Calu3 (cell line): ENCODE data around the gene PPFIBP1. TPM values are rescaled to one million over a fixed set of nuclear protein-coding genes. Genes with fewer than 3 reads are reported as not detected.

Experiments used
- BruUV-seq: library from RNA; stranded (reverse); fragments of 400-500 nt; replicated peaks from 2 replicates; lab custom pipeline; 2021; lab: Mats Ljungman, UMichigan
- CTCF ChIA-PET: fragments of 300-600 bp; sonication (Branson Sonifier 250); formaldehyde crosslinking; loops from one replicate; lab custom pipeline; 2022; ENCODE audit warnings: antibody characterized with exemption; lab: Charles Lee
- DNase-seq: peaks from one replicate; pipeline ENCODE4 v3.0.0; 2022
- H3K27ac Mint-ChIP-seq: one replicate; pipeline ENCODE4 v1.8.0; 2022; ENCODE audit warnings: mixed read lengths; ENCODE audit not compliant: unreplicated experiment
- H3K27me3 Mint-ChIP-seq: one replicate; pipeline ENCODE4 v1.8.0; 2022; ENCODE audit warnings: mixed read lengths; ENCODE audit not compliant: unreplicated experiment
- H3K36me3 Mint-ChIP-seq: one replicate; pipeline ENCODE4 v1.8.0; 2022; ENCODE audit warnings: mild to moderate bottlenecking, moderate library complexity, mixed read lengths; ENCODE audit not compliant: insufficient read depth, unreplicated experiment
- H3K4me1 Mint-ChIP-seq: one replicate; pipeline ENCODE4 v1.8.0; 2022; ENCODE audit warnings: mild to moderate bottlenecking, low read depth, mixed read lengths; ENCODE audit not compliant: unreplicated experiment
- H3K4me3 Mint-ChIP-seq: one replicate; pipeline ENCODE4 v1.8.0; 2022; ENCODE audit warnings: mild to moderate bottlenecking, low read depth, moderate library complexity, mixed read lengths; ENCODE audit not compliant: unreplicated experiment
- H3K9me3 Mint-ChIP-seq: one replicate; pipeline ENCODE4 v1.8.0; 2022; ENCODE audit warnings: low read depth, mixed read lengths; ENCODE audit not compliant: unreplicated experiment
- intact Hi-C: fragments of 100-400 bp; cut with micrococcal nuclease; formaldehyde crosslinking; loops from one replicate; pipeline ENCODE4 v1.10.0; 2022; ENCODE audit not compliant: unreplicated experiment
- total RNA-seq: library from RNA; stranded (reverse); gene quantifications from 2 replicates; pipeline ENCODE4 v1.2.3, GENCODE V29; 2022
- TF ChIP-seq, protein P1 (sequence below): fragments of 200-600 bp; IDR thresholded peaks from one replicate; pipeline ENCODE4 v1.8.0; 2022; ENCODE audit warnings: antibody characterized with exemption; ENCODE audit not compliant: unreplicated experiment

Gene PPFIBP1
- total RNA-seq, 1 experiment from 2014 or later: 58.7 TPM

DNA sequence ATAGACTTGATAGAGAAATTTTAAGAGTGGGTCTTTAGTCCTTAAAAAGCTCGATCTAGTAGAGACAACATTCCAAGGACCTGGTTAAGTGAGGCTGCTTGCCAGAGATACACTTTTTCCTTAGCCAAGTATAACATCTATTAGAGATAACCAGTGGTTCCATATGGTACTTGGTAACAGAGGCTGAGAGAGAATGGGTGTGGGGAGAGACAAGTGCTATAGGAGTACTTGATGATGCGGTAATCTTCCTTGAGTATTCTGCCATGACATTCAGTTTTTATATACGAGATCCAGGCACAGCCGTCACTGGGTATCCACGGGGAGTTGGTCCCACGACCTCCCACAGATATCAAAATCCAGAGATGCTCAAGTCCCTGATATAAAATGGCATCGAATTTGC lies 94.8 kb downstream of the PPFIBP1 start:
- Mint-ChIP-seq H3K27me3 (no peaks in the 10 kb centered on the region), H3K4me3 (no peak overlapping the region), H3K4me1 (peaks cover 56% of the 10 kb centered on the region), H3K36me3 (no peaks in the 10 kb centered on the region), H3K27ac (no peak overlapping the region), H3K9me3 (no peaks in the 10 kb centered on the region)
- CTCF ChIA-PET: no interaction called here
- BruUV-seq: no TSS peak
- DNase-seq: no peak
- TF ChIP-seq, protein P1, sequence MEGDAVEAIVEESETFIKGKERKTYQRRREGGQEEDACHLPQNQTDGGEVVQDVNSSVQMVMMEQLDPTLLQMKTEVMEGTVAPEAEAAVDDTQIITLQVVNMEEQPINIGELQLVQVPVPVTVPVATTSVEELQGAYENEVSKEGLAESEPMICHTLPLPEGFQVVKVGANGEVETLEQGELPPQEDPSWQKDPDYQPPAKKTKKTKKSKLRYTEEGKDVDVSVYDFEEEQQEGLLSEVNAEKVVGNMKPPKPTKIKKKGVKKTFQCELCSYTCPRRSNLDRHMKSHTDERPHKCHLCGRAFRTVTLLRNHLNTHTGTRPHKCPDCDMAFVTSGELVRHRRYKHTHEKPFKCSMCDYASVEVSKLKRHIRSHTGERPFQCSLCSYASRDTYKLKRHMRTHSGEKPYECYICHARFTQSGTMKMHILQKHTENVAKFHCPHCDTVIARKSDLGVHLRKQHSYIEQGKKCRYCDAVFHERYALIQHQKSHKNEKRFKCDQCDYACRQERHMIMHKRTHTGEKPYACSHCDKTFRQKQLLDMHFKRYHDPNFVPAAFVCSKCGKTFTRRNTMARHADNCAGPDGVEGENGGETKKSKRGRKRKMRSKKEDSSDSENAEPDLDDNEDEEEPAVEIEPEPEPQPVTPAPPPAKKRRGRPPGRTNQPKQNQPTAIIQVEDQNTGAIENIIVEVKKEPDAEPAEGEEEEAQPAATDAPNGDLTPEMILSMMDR: no peak
- intact Hi-C loops: no loop called here

DNA sequence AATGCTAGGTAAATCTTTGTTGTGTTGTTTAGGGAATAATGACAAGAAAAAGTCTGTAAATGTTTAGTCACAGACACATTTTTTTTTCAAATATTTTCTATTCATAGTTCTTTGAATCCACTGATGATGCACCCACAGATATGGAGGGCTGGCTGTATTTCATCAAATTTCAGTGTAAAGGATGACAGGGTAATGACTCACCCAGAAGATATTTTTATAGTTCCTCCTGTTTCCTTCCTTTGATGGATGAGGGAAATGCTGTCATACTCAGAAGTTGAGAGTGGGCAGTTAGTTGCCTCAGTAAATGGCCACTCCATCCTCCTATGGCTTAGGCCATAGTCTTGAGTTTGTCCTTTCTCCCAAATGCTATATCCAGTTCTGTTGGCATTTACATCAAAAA lies 95.3 kb downstream of the PPFIBP1 start:
- intact Hi-C loops: no loop called here
- no peak for DNase-seq
- CTCF ChIA-PET: no interaction called here
- H3K4me3 Mint-ChIP-seq: no peak overlapping the region
- H3K9me3 Mint-ChIP-seq: no peaks in the 10 kb centered on the region
- H3K4me1 Mint-ChIP-seq: peaks cover 60% of the 10 kb centered on the region
- H3K36me3 Mint-ChIP-seq: no peaks in the 10 kb centered on the region
- TF ChIP-seq, protein P1: no peak
- H3K27me3 Mint-ChIP-seq: no peaks in the 10 kb centered on the region
- BruUV-seq: no TSS peak
- no peak overlapping the region for H3K27ac Mint-ChIP-seq

DNA sequence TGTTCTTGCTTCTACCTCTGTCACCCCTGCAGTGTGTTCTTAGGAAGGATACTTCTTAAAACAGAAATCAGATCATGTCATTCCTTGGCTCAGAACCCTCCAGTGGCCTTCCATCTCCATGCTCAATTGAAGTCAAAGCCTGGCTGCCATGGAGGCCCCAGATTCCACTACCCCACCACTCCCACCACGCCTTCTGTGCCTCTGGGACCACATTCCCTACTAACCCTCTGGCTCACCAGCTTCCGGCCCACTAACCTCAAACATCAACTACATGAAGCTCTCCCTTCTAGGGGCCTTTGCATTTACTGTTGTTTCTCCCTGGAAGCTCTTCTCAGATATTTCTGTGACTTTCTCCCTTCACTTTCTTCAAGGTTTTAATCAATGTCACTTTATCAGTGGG lies 96.1 kb downstream of the PPFIBP1 start:
- peaks cover 63% of the 10 kb centered on the region for H3K4me1 Mint-ChIP-seq
- no TSS peak for BruUV-seq
- H3K4me3 Mint-ChIP-seq: no peak overlapping the region
- no peak for DNase-seq
- peak overlapping the region; percentile 22 for H3K27ac Mint-ChIP-seq
- H3K36me3 Mint-ChIP-seq: no peaks in the 10 kb centered on the region
- H3K9me3 Mint-ChIP-seq: no peaks in the 10 kb centered on the region
- no peaks in the 10 kb centered on the region for H3K27me3 Mint-ChIP-seq
- intact Hi-C loops: no loop called here
- CTCF ChIA-PET: no interaction called here
- TF ChIP-seq, protein P1: no peak

DNA sequence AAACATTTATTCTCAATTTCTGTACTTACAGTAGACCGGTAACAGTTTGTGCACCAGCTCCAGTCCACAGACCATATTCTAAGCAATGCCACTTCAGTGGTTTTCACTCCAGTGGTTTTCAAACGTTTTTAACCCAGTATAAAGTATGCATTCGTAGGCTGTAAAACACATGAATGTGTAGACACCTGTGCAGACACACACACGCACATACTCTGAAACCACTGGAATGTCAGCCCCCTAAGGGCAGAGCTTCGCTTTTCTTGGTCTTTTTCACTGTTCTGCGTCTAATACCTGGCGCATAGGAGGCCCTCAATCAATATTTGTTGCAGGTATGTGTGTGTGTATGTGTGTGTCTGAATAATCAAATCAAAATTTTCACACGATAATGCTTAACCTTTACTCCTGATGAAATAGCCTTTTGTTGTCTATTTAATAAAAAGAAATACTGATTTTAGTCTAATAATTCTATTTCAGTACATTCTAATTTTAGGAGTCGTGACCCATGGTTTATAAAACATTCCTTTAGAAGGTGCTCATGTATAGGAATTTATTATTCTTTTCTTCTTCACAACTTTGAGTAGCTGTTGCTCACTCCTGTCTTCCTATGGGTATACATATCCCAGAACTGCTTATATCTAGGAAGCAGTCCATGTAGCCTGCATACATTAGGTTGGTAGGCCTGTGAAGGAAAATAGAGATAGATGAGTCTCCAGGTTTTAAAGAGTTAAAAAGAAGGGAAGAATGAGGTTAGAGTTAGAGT lies 98.6 kb downstream of the PPFIBP1 start:
- H3K9me3 Mint-ChIP-seq: no peaks in the 10 kb centered on the region
- no peak overlapping the region for H3K27ac Mint-ChIP-seq
- CTCF ChIA-PET: no interaction called here
- no peak for DNase-seq
- H3K27me3 Mint-ChIP-seq: no peaks in the 10 kb centered on the region
- H3K36me3 Mint-ChIP-seq: no peaks in the 10 kb centered on the region
- no peak overlapping the region for H3K4me3 Mint-ChIP-seq
- H3K4me1 Mint-ChIP-seq: peaks cover 43% of the 10 kb centered on the region
- TF ChIP-seq, protein P1: no peak
- BruUV-seq: no TSS peak
- intact Hi-C loops: no loop called here
